Measurements from ENCODE around the gene PPL.
"Not testable (repeated sequence)": the region's sequence is repeated elsewhere in the genome, so short reads cannot be mapped to it uniquely, and the experiment has no call there.

PPL gene

GRCh38 chr16:4957720-4958509, 21.0 kb upstream of the PPL start, which contains the start of gene SEC14L5:
SEC14L5 (plus strand) TSS chr16:4958330; CDS start chr16:4959324, 994 bp downstream.
- DNase-seq = peak; percentile 99

- no peak for DNase-seq
Observed at GRCh38 chr16:4957420-4957719, 20.4 kb upstream of the PPL start.

- no peak for DNase-seq
Observed at GRCh38 chr16:4954714-4955113, 17.8 kb upstream of the PPL start.

- DNase-seq = not testable (repeated sequence)
Observed at GRCh38 chr16:4951583-4951982, 14.6 kb upstream of the PPL start.

GRCh38 chr16:4949986-4950385, 13.0 kb upstream of the PPL start:
- no peak for DNase-seq

GRCh38 chr16:4948903-4949766, 12.2 kb upstream of the PPL start:
- no peak for DNase-seq

- peak; percentile 90 for DNase-seq
Observed at GRCh38 chr16:4947722-4948503, 11.0 kb upstream of the PPL start.

- no peak for DNase-seq
Observed at GRCh38 chr16:4946917-4947316, 10.0 kb upstream of the PPL start.

GRCh38 chr16:4945560-4946502, 8.9 kb upstream of the PPL start:
- DNase-seq = no peak

GRCh38 chr16:4944333-4945281, 7.7 kb upstream of the PPL start:
- DNase-seq = peak; percentile 96

- no peak for DNase-seq
Observed at GRCh38 chr16:4942481-4942880, 5.5 kb upstream of the PPL start.

GRCh38 chr16:4940719-4941118, 3.8 kb upstream of the PPL start:
- no peak for DNase-seq

- DNase-seq = no peak
Observed at GRCh38 chr16:4938683-4939030, 1.7 kb upstream of the PPL start.

- DNase-seq = no peak
Observed at GRCh38 chr16:4937782-4938682, 1.1 kb upstream of the PPL start.

- DNase-seq = peak; percentile 58
Observed at GRCh38 chr16:4936181-4936990, 562 bp downstream of the PPL start.

GRCh38 chr16:4935241-4935855, 1.6 kb downstream of the PPL start:
- DNase-seq = no peak

- no peak for DNase-seq
Observed at GRCh38 chr16:4934591-4934990, 2.4 kb downstream of the PPL start.

- no peak for DNase-seq
Observed at GRCh38 chr16:4933871-4934395, 3.0 kb downstream of the PPL start.
